GM18867 (cell line): ENCODE results near the gene HYI.

ENCODE experiments used
- ATAC-seq: cut with Tn5 transposase; IDR thresholded peaks from one replicate; pipeline ENCODE4 v1.9.1; 2021; ENCODE audit warnings: mild to moderate bottlenecking, moderate library complexity; ENCODE audit not compliant: unreplicated experiment

The HYI gene

GRCh38 chr1:43445606-43446387 is 7.9 kb downstream of the HYI start:
- ATAC-seq = no peak

DNA sequence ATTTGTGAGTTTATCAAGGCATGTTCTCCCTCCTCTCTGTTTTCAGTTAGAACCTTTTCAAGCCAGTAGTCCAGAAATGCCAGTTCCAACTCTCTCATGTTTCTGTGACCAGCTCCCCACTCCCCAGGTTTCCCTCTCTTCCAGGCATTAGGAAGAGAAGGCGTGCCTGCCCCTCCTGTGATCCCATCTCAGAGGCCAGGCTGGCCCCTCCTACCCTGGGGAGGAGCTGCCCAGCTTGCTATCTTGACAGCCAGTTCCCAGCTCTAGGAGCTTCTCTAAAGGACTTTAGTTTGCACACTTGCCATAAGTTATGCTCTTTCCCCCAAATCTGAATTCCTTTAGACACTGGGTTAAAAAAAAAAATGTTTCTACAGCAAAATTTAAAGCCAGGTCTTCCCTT is 8.9 kb downstream of the HYI start:
- no peak for ATAC-seq

GRCh38 chr1:43444151-43444828 is 9.4 kb downstream of the HYI start:
- ATAC-seq = no peak

GRCh38 chr1:43443197-43443946 is 10.4 kb downstream of the HYI start:
- ATAC-seq = no peak

- no peak for ATAC-seq
Observed at GRCh38 chr1:43442756-43443155, 11.0 kb downstream of the HYI start.

DNA sequence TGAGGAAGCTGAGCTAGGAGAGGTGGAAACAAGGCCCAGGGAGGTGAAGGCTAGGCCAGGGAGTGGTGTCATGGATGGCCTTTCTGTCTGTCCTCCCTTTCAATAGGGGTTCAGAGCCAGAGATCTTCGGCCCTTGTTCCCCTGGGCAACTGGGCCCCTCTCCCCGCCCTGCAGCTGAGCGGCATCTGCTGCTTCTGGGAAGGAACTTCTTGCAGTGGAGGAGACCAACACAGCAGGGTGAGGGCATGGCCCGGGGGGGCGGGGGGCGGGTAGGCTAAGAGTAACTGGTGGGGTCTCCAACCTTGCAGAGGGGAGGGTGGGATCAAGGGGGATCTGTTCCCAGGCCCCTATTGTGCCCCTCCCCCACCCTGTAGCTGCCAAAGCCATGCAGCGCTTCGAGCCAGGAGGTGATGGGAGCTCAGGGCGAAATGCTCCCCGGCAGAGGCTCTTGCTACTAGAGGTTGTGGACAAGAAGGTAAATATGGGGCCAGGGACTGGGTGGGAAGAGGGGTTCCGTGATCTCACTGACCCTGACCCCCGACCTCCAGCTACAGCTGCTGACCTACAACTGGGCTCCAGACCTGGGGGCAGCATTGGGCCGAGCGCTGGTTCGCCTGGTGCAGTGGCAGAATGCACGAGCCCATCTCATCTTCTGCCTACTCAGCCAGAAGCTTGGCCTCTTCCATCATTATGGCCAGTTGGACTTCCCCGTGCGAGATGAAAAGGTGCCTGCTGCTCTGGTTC is 11.7 kb downstream of the HYI start:
- ATAC-seq = no peak

DNA sequence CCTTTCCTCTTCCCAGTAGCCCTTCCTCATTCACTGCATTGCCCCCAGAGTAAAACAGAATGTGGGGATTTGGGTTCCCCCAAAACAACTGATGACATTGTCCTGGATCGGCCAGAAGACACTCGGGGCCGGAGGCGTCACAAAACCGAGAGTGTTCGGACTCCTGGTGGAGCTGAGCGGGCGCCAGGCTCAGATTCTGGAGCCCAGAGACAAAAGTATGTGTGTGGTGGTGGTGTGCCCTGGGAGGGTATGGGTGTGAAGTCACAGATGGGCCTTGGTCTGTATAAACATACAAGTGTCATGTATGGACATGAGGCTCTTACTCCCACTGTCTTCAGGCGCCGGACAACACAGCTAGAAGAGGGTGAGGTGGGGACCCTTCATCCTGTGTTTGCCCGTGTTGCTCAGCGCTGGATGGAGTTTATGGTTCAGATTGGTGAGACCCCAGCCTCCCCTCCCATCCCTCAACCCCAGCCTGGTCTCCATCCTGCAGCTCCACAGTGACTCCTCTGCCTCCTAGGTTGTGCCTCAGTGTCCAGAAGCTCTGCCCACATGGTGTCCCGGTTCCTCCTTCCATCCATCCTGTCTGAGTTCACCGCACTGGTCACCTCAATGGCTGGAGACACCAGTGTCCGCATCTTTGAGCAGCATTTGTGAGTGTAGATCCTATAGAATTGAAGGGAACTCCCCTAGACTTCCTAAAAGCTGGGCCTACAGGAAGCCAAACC is 12.4 kb downstream of the HYI start:
- ATAC-seq = no peak

- ATAC-seq = no peak
Observed at GRCh38 chr1:43440358-43440757, 13.4 kb downstream of the HYI start.

DNA sequence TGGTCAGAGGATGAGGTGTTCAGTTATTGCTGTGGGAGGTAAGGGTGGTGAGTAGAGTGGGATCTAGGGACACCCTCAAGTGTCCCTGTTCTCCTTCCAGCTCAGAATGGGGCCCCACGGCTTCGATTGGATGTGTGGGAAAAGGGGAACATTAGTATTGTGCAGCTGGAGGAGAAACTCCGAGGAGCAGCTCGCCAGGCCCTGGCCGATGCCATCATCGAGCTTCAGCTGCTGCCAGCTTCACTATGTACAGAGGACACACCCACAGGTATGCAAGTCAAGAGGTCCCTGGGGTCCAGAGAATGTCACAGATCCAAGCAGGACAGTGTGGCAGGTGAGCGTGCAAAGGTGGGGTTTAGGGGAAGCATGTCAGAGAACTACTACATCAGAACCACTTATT is 13.9 kb downstream of the HYI start:
- ATAC-seq = no peak

DNA sequence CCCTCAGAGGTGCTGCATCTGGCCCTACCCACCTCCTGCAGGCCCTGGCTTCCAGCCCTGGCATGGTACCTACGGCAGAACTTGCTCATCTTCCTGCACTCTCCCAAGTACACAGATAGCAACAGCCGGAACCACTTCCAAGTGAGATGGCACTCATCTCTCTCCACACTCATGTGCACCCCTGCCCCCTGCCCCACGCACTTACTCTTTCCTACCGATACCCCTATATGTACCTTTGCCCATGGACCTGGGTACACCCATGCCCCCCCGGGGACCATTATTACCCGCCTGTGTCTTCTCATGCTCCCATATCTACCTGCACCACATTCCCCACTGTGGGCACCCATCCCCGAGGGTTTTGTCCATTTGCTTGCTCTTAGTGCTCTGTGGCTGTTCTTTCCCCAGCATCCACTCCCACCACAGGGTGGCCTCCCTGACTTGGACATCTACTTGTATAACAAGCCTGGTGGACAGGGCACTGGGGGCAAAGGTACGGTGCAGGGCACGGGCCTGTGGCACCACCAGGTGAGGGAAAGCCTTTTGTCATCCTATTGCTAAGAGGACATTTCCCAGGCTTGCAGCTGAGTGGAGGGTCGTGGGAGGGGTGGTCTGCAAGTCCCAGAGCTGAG is 14.7 kb downstream of the HYI start:
- ATAC-seq = no peak

- no peak for ATAC-seq
Observed at GRCh38 chr1:43438576-43438952, 15.2 kb downstream of the HYI start.

GRCh38 chr1:43438006-43438405 is 15.7 kb downstream of the HYI start:
- ATAC-seq = no peak

DNA sequence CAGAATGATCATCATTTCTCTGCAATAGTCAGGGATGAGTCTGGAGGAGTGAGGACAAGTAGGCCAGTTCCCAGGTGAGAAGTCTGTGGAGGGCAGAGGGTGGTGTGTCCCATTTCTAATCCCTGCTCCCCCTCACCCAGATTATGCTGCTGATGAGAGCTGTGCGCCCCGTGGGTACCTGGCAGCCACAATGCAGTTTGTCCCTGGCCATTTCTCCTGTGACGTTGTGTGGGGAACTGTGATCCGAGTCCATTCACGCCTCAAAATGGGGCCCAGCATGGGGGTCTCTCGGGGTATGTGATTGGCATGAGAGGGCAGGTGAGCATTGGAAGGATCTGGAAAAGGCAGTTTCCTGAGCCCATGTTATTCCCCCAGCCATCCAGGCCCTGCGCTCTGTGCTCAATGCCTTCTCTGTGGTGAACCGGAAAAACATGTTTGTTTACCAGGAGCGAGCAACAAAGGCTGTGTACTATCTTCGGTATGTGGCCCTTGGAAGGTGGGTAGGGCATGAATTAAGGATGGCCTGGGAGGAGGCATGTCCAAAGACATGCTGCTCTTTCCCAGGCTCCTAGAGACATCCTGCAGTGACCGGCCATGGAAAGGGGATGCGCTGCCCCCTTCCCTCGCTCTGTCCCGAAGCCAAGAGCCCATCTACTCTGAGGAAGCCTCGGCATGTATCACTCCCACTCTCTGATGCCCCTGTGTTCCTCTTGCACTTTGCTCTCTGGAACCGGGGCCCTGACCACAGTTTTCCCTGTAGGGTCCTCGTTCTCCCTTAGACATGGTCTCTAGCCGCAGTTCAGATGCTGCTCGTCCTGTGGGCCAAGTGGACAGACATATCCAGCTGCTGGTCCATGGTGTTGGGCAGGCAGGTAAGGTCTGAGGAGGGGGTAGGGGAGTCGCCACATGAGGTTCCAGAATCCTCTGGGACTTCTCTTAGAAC is 16.4 kb downstream of the HYI start:
- ATAC-seq = no peak

DNA sequence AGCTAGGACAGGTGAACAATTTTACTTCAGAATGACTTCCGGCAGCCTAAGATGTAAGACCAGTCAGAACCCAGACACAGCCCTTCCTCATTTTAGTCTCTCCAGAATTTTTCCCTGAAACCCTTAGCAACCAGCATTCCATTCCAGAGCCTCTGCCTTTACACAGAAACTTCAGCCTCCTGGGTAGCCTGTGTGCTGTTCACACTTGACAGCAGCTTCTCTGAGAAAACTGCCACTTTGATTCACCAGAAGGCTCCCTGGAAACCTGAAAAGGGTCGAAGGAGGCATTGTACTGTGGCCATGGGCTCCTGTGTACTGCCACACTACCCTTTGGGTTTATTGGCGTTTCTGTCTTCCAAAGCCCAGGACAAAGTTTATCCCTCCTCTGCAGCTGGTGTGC is 17.4 kb downstream of the HYI start:
- ATAC-seq = no peak

GRCh38 chr1:43435146-43436145 is 18.3 kb downstream of the HYI start:
- ATAC-seq = no peak

DNA sequence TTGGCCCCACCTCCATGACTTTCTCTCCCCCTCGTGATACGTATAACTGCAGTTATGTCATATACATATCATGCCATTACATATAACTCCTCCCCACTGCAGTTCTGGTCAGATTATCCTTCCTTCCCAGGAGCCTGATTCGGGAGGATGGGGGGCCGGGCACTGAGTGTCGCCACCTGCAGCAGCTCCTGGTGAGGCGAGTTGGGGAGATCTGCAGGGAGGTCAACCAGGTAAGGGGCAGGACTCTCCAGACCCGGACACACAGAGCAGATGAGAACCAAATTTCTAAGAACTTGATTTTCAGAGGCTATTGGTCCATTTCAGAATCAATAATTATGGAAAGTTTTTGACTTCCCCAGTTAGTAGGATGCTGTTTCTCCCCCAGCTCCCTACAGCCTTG is 19.5 kb downstream of the HYI start:
- no peak for ATAC-seq

DNA sequence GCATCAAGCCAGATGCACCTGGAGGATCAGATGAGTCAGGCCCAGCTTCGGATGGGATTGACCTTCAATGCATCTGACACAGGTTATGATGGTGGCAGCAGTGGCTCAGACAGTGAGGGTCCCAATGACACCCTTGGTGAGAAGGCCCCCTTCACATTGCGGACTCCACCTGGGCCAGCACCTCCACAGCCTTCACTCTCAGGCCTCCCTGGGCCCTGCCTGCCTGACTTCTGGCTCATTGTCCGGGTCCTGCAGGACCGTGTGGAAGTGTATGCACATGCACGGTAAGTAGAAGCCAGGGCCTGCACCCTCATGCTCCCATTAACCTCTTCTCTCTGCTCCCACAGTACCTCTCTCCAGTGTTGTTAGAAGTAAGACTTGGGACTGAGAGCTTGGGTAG is 20.8 kb downstream of the HYI start:
- no peak for ATAC-seq
